ENCODE data around the gene TMEM250.

The TMEM250 gene

DNA sequence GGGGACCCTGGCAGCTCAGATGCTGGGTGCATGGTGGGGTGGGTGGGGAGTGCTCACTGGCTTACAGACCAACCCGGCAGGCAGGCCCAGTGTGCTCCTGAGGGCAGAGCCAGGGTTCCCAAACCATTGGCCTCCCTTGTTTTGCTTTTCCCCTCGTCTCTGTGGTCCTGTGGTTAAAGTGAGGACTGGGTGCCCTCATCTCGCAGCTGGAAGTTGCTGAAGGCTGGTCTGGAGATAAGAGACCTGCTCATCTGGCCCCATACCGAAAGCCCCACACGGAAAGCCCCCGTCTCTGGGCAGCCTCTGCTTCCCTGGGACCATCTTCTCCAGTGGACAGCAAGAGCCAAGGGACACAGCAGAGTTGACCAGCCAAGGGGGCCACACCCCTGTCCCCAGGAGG is 13.8 kb downstream of the TMEM250 start:
- TF ChIP-seq REST (IDR thresholded peaks at IDR 0.05; ENCODE audit: low read depth) (no peak), FOXM1 (IDR thresholded peaks at IDR 0.05; ENCODE audit: borderline replicate concordance, low read depth) (no peak), TEAD4 (IDR thresholded peaks at IDR 0.05) (no peak), EGR1 (IDR thresholded peaks at IDR 0.05) (no peak), CREB1 (IDR thresholded peaks at IDR 0.05; ENCODE audit: low read depth) (no peak), YY1 (IDR thresholded peaks at IDR 0.05; ENCODE audit: low read depth) (no peak), NFIC (IDR thresholded peaks at IDR 0.05) (no peak), CEBPB (IDR thresholded peaks at IDR 0.05) (no peak), TAF1 (IDR thresholded peaks at IDR 0.05; ENCODE audit: low read depth) (no peak), EP300 (IDR thresholded peaks at IDR 0.05; ENCODE audit: borderline replicate concordance) (no peak), RAD21 (IDR thresholded peaks at IDR 0.05; ENCODE audit: low read depth) (no peak)
- TF ChIP-seq, protein P1, sequence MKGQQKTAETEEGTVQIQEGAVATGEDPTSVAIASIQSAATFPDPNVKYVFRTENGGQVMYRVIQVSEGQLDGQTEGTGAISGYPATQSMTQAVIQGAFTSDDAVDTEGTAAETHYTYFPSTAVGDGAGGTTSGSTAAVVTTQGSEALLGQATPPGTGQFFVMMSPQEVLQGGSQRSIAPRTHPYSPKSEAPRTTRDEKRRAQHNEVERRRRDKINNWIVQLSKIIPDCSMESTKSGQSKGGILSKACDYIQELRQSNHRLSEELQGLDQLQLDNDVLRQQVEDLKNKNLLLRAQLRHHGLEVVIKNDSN (IDR thresholded peaks at IDR 0.05) = no peak
- TF ChIP-seq, protein P2, sequence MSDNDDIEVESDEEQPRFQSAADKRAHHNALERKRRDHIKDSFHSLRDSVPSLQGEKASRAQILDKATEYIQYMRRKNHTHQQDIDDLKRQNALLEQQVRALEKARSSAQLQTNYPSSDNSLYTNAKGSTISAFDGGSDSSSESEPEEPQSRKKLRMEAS (IDR thresholded peaks at IDR 0.05) = no peak

- TF ChIP-seq TCF12 (IDR thresholded peaks at IDR 0.05; ENCODE audit: low read depth) (no peak), CREB1 (IDR thresholded peaks at IDR 0.05; ENCODE audit: low read depth) (no peak), EGR1 (IDR thresholded peaks at IDR 0.05) (no peak), REST (IDR thresholded peaks at IDR 0.05; ENCODE audit: low read depth) (no peak), TAF1 (IDR thresholded peaks at IDR 0.05; ENCODE audit: low read depth) (no peak), EP300 (IDR thresholded peaks at IDR 0.05; ENCODE audit: borderline replicate concordance) (no peak), FOXM1 (IDR thresholded peaks at IDR 0.05; ENCODE audit: borderline replicate concordance, low read depth) (no peak), ZBTB7A (IDR thresholded peaks at IDR 0.05; ENCODE audit: low read depth) (no peak), RAD21 (IDR thresholded peaks at IDR 0.05; ENCODE audit: low read depth) (no peak), CEBPB (IDR thresholded peaks at IDR 0.05) (no peak), TEAD4 (IDR thresholded peaks at IDR 0.05) (no peak), YY1 (IDR thresholded peaks at IDR 0.05; ENCODE audit: low read depth) (no peak), NFIC (IDR thresholded peaks at IDR 0.05) (no peak)
- TF ChIP-seq, protein P2 (IDR thresholded peaks at IDR 0.05) = no peak
- TF ChIP-seq, protein P1 (IDR thresholded peaks at IDR 0.05) = no peak
Observed at GRCh38 chr9:136104488-136104800, 14.2 kb downstream of the TMEM250 start.

GRCh38 chr9:136103651-136104487 is 14.8 kb downstream of the TMEM250 start:
- no peak for TF ChIP-seq REST (IDR thresholded peaks at IDR 0.05; ENCODE audit: low read depth)
- TF ChIP-seq TEAD4 (IDR thresholded peaks at IDR 0.05) = no peak
- no peak for TF ChIP-seq RAD21 (IDR thresholded peaks at IDR 0.05; ENCODE audit: low read depth)
- 0 out of 2 replicates have a peak, but pooled peaks have one; percentile 11 for TF ChIP-seq EP300 (IDR thresholded peaks at IDR 0.05; ENCODE audit: borderline replicate concordance)
- TF ChIP-seq TAF1 (IDR thresholded peaks at IDR 0.05; ENCODE audit: low read depth) = no peak
- TF ChIP-seq, protein P2 (IDR thresholded peaks at IDR 0.05) = no peak
- peak; percentile 44 for TF ChIP-seq NFIC (IDR thresholded peaks at IDR 0.05)
- no peak for TF ChIP-seq ZBTB7A (IDR thresholded peaks at IDR 0.05; ENCODE audit: low read depth)
